ENCODE results near the gene NOSTRIN. TPM values are rescaled to one million over a fixed set of nuclear protein-coding genes. Genes with fewer than 3 reads are reported as not detected.

The NOSTRIN gene
- total and polyA plus RNA-seq, 2 experiments from 2014 or later = 0.45 to 0.54 TPM

DNA sequence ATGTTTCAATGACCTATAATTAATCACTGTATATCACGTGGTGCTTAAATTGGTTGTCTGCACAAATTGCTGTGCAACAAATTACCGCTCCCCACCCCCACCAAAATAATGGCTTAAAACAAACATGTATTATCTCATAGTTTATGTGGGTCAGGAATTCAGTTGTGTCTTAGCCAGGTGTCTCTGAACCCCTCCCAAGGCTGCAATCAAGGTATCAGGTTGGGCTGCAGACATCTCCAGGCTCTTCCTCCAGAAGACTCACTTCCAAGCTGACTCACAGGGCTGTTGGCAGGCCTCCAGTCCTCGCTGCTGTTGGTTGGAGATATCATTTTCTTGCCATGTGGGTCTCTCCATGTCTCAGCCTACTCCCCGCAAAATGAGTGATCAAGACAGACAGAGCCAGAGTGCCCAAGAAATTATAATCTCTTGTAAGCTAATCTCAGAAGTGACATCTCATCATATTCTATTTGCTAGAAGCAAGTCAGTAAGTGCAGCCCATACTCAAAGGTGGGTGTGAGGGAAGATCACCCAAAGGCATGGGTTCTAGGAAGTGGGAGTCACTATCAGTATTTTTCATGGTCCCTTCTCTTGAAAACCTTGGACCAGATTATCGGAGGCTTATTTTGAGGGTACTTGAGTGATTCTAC is 49.4 kb downstream of the NOSTRIN start:
- Histone ChIP-seq H2AFZ (no peak overlapping the region), H3K36me3 (ENCODE audit: low read depth) (no peaks in the 10 kb centered on the region), H3K9ac (no peak overlapping the region), H3K27me3 (replicated peaks; ENCODE audit: insufficient read depth) (no peaks in the 10 kb centered on the region), H3K9me3 (ENCODE audit: low read depth) (no peaks in the 10 kb centered on the region), H3K4me2 (ENCODE audit: unreplicated experiment) (no peak overlapping the region), H3F3A (ENCODE audit: insufficient read depth) (no peaks in the 10 kb centered on the region), H4K20me1 (ENCODE audit: insufficient read depth) (no peaks in the 10 kb centered on the region), H3K4me1 (ENCODE audit: insufficient read depth) (no peaks in the 10 kb centered on the region), H3K79me2 (ENCODE audit: insufficient read depth) (no peaks in the 10 kb centered on the region), H3K9me2 (ENCODE audit: insufficient read depth) (no peaks in the 10 kb centered on the region), H3K4me3 (no peak overlapping the region), H3K27ac (no peak overlapping the region)
- in situ Hi-C loops (cut with MboI) = no loop called here
- WGBS, 2 experiments (ENCODE audit: low coverage in 1 of 2, low lambda C conversion rate in 2 of 2, missing lambda C conversion rate in 2 of 2) = 80 to 82% methylated on average over 5 of the region's 5 CpGs
- TF ChIP-seq EZH2phosphoT487 (IDR thresholded peaks at IDR 0.05; ENCODE audit: insufficient read depth, low read depth) (no peak), EZH2 (IDR thresholded peaks at IDR 0.05; ENCODE audit: insufficient read depth, poor library complexity, severe bottlenecking) (no peak)
- DNase-seq = peak; percentile 65

GRCh38 chr2:168852481-168852880 is 50.0 kb downstream of the NOSTRIN start:
- Histone ChIP-seq H4K20me1 (ENCODE audit: insufficient read depth) (no peaks in the 10 kb centered on the region), H3K4me3 (no peak overlapping the region), H3K79me2 (ENCODE audit: insufficient read depth) (no peaks in the 10 kb centered on the region), H3K9me3 (ENCODE audit: low read depth) (no peaks in the 10 kb centered on the region), H3K27ac (no peak overlapping the region), H2AFZ (no peak overlapping the region), H3K36me3 (ENCODE audit: low read depth) (no peaks in the 10 kb centered on the region), H3K4me2 (ENCODE audit: unreplicated experiment) (no peak overlapping the region), H3K9me2 (ENCODE audit: insufficient read depth) (no peaks in the 10 kb centered on the region), H3K4me1 (ENCODE audit: insufficient read depth) (no peaks in the 10 kb centered on the region), H3K27me3 (replicated peaks; ENCODE audit: insufficient read depth) (no peaks in the 10 kb centered on the region), H3F3A (ENCODE audit: insufficient read depth) (no peaks in the 10 kb centered on the region), H3K9ac (no peak overlapping the region)
- in situ Hi-C loops (cut with MboI) = no loop called here
- TF ChIP-seq EZH2 (IDR thresholded peaks at IDR 0.05; ENCODE audit: insufficient read depth, poor library complexity, severe bottlenecking) = no peak
- no peak for DNase-seq
- 84 to 86% methylated on average over 3 of the region's 3 CpGs for WGBS, 2 experiments (ENCODE audit: low coverage in 1 of 2, low lambda C conversion rate in 2 of 2, missing lambda C conversion rate in 2 of 2)

GRCh38 chr2:168853471-168853870 is 51.0 kb downstream of the NOSTRIN start:
- Histone ChIP-seq H3K27ac (no peak overlapping the region), H3K4me2 (ENCODE audit: unreplicated experiment) (no peak overlapping the region), H3F3A (ENCODE audit: insufficient read depth) (no peaks in the 10 kb centered on the region), H2AFZ (no peak overlapping the region), H4K20me1 (ENCODE audit: insufficient read depth) (no peaks in the 10 kb centered on the region), H3K9me2 (ENCODE audit: insufficient read depth) (no peaks in the 10 kb centered on the region), H3K9ac (no peak overlapping the region), H3K4me1 (ENCODE audit: insufficient read depth) (no peaks in the 10 kb centered on the region), H3K9me3 (ENCODE audit: low read depth) (no peaks in the 10 kb centered on the region), H3K4me3 (no peak overlapping the region), H3K27me3 (replicated peaks; ENCODE audit: insufficient read depth) (no peaks in the 10 kb centered on the region), H3K79me2 (ENCODE audit: insufficient read depth) (no peaks in the 10 kb centered on the region), H3K36me3 (ENCODE audit: low read depth) (no peaks in the 10 kb centered on the region)
- TF ChIP-seq EZH2phosphoT487 (IDR thresholded peaks at IDR 0.05; ENCODE audit: insufficient read depth, low read depth) (no peak), EZH2 (IDR thresholded peaks at IDR 0.05; ENCODE audit: insufficient read depth, poor library complexity, severe bottlenecking) (no peak)
- 95 to 100% methylated on average over 1 of the region's 1 CpG for WGBS, 2 experiments (ENCODE audit: low coverage in 1 of 2, low lambda C conversion rate in 2 of 2, missing lambda C conversion rate in 2 of 2)
- DNase-seq = no peak
- in situ Hi-C loops (cut with MboI) = no loop called here

- TF ChIP-seq EZH2phosphoT487 (IDR thresholded peaks at IDR 0.05; ENCODE audit: insufficient read depth, low read depth) = no peak
- no peak for TF ChIP-seq EZH2 (IDR thresholded peaks at IDR 0.05; ENCODE audit: insufficient read depth, poor library complexity, severe bottlenecking)
- no peaks in the 10 kb centered on the region for H3K36me3 ChIP-seq (ENCODE audit: low read depth)
- H3K4me3 ChIP-seq = no peak overlapping the region
- H4K20me1 ChIP-seq (ENCODE audit: insufficient read depth) = no peaks in the 10 kb centered on the region
- H3K9ac ChIP-seq = no peak overlapping the region
- no peaks in the 10 kb centered on the region for H3K9me2 ChIP-seq (ENCODE audit: insufficient read depth)
- DNase-seq = no peak
- H3K27me3 ChIP-seq (replicated peaks; ENCODE audit: insufficient read depth) = no peaks in the 10 kb centered on the region
- H3F3A ChIP-seq (ENCODE audit: insufficient read depth) = no peaks in the 10 kb centered on the region
- no peak overlapping the region for H3K27ac ChIP-seq
- in situ Hi-C loops (cut with MboI) = no loop called here
- H3K4me2 ChIP-seq (ENCODE audit: unreplicated experiment) = no peak overlapping the region
- no peaks in the 10 kb centered on the region for H3K79me2 ChIP-seq (ENCODE audit: insufficient read depth)
- 94 to 99% methylated on average over 5 of the region's 5 CpGs for WGBS, 2 experiments (ENCODE audit: low coverage in 1 of 2, low lambda C conversion rate in 2 of 2, missing lambda C conversion rate in 2 of 2)
- no peak overlapping the region for H2AFZ ChIP-seq
- no peaks in the 10 kb centered on the region for H3K9me3 ChIP-seq (ENCODE audit: low read depth)
- no peaks in the 10 kb centered on the region for H3K4me1 ChIP-seq (ENCODE audit: insufficient read depth)
These were observed 52.2 kb downstream of the NOSTRIN start for GRCh38 chr2:168854651-168855050.

GRCh38 chr2:168855601-168856000 is 53.2 kb downstream of the NOSTRIN start:
- Histone ChIP-seq H3K4me3 (no peak overlapping the region), H4K20me1 (ENCODE audit: insufficient read depth) (no peaks in the 10 kb centered on the region), H3F3A (ENCODE audit: insufficient read depth) (no peaks in the 10 kb centered on the region), H2AFZ (no peak overlapping the region), H3K9ac (no peak overlapping the region), H3K4me2 (ENCODE audit: unreplicated experiment) (no peak overlapping the region), H3K9me3 (ENCODE audit: low read depth) (no peaks in the 10 kb centered on the region), H3K36me3 (ENCODE audit: low read depth) (no peaks in the 10 kb centered on the region), H3K27ac (no peak overlapping the region), H3K4me1 (ENCODE audit: insufficient read depth) (no peaks in the 10 kb centered on the region), H3K79me2 (ENCODE audit: insufficient read depth) (no peaks in the 10 kb centered on the region), H3K9me2 (ENCODE audit: insufficient read depth) (no peaks in the 10 kb centered on the region), H3K27me3 (replicated peaks; ENCODE audit: insufficient read depth) (no peaks in the 10 kb centered on the region)
- no peak for TF ChIP-seq EZH2 (IDR thresholded peaks at IDR 0.05; ENCODE audit: insufficient read depth, poor library complexity, severe bottlenecking)
- DNase-seq = no peak
- in situ Hi-C loops (cut with MboI) = no loop called here
- WGBS, 2 experiments (ENCODE audit: low coverage in 1 of 2, low lambda C conversion rate in 2 of 2, missing lambda C conversion rate in 2 of 2) = 96 to 98% methylated on average over 3 of the region's 3 CpGs

Measured in GM23248 (cell line).